Skeletal muscle cell (primary cell): ENCODE results near the gene ACYP1.

Experiments
- DNase-seq: peaks from one replicate; pipeline ENCODE4 v3.0.0-alpha.2; 2010; ENCODE audit warnings: low read depth
- H3K4me3 ChIP-seq: 2 replicates; pipeline ENCODE4 v1.5.1; 2011; ENCODE audit warnings: low read depth, mild to moderate bottlenecking, control low read depth, low read length, moderate library complexity

Gene ACYP1

GRCh38 chr14:75044752-75045151 is 19.1 kb downstream of the ACYP1 start:
- DNase-seq = no peak
- H3K4me3 ChIP-seq = no peak overlapping the region

- peak; percentile 60 for DNase-seq
- no peak overlapping the region for H3K4me3 ChIP-seq
Measured at GRCh38 chr14:75044322-75044721, 19.5 kb downstream of the ACYP1 start.

GRCh38 chr14:75042035-75042434 is 21.8 kb downstream of the ACYP1 start:
- H3K4me3 ChIP-seq = no peak overlapping the region
- DNase-seq = no peak

- no peak overlapping the region for H3K4me3 ChIP-seq
- no peak for DNase-seq
Measured at GRCh38 chr14:75041613-75042012, 22.2 kb downstream of the ACYP1 start.

- no peak overlapping the region for H3K4me3 ChIP-seq
- DNase-seq = no peak
Measured at GRCh38 chr14:75040959-75041358, 22.9 kb downstream of the ACYP1 start.

GRCh38 chr14:75040507-75040906 is 23.3 kb downstream of the ACYP1 start:
- DNase-seq = no peak
- H3K4me3 ChIP-seq = no peak overlapping the region

GRCh38 chr14:75032939-75033338 is 30.9 kb downstream of the ACYP1 start:
- no peak overlapping the region for H3K4me3 ChIP-seq
- DNase-seq = no peak

- DNase-seq = no peak
- H3K4me3 ChIP-seq = no peak overlapping the region
Measured at GRCh38 chr14:75030147-75030546, 33.7 kb downstream of the ACYP1 start.

GRCh38 chr14:75025876-75026275 is 37.9 kb downstream of the ACYP1 start:
- no peak overlapping the region for H3K4me3 ChIP-seq
- no peak for DNase-seq

GRCh38 chr14:75025082-75025481 is 38.7 kb downstream of the ACYP1 start:
- no peak for DNase-seq
- H3K4me3 ChIP-seq = no peak overlapping the region

- DNase-seq = no peak
- no peak overlapping the region for H3K4me3 ChIP-seq
Measured at GRCh38 chr14:75023108-75023507, 40.7 kb downstream of the ACYP1 start.

- no peak for DNase-seq
- no peak overlapping the region for H3K4me3 ChIP-seq
Measured at GRCh38 chr14:75022655-75023054, 41.2 kb downstream of the ACYP1 start.

- no peak overlapping the region for H3K4me3 ChIP-seq
- DNase-seq = no peak
Measured at GRCh38 chr14:75018694-75019093, 45.1 kb downstream of the ACYP1 start.

GRCh38 chr14:75016815-75017214 is 47.0 kb downstream of the ACYP1 start:
- no peak overlapping the region for H3K4me3 ChIP-seq
- DNase-seq = no peak

GRCh38 chr14:75015496-75015895 is 48.3 kb downstream of the ACYP1 start:
- H3K4me3 ChIP-seq = no peak overlapping the region
- DNase-seq = no peak

GRCh38 chr14:75013290-75013689 is 50.5 kb downstream of the ACYP1 start:
- DNase-seq = no peak
- no peak overlapping the region for H3K4me3 ChIP-seq

- no peak overlapping the region for H3K4me3 ChIP-seq
- peak; percentile 64 for DNase-seq
Measured at GRCh38 chr14:75011356-75011994, 52.3 kb downstream of the ACYP1 start.

GRCh38 chr14:75010472-75011093 is 53.2 kb downstream of the ACYP1 start:
- no peak overlapping the region for H3K4me3 ChIP-seq
- no peak for DNase-seq

GRCh38 chr14:75009176-75009575 is 54.6 kb downstream of the ACYP1 start:
- no peak for DNase-seq
- no peak overlapping the region for H3K4me3 ChIP-seq

GRCh38 chr14:75005357-75005756 is 58.5 kb downstream of the ACYP1 start:
- no peak for DNase-seq
- no peak overlapping the region for H3K4me3 ChIP-seq

GRCh38 chr14:75003250-75004027 is 60.4 kb downstream of the ACYP1 start:
- peak overlapping the region; percentile 77 for H3K4me3 ChIP-seq
- DNase-seq = no peak
